Retinal pigment epithelial cell (primary cell): ENCODE results near the gene TEX22.

Experiments used
- DNase-seq: peaks from one replicate; pipeline ENCODE4 v3.0.0-alpha.2; 2010; ENCODE audit warnings: low read depth
- H3K4me3 ChIP-seq: 2 replicates; pipeline ENCODE4 v1.5.1; 2011; ENCODE audit warnings: mild to moderate bottlenecking, low read length, control low read depth, moderate library complexity
- TF ChIP-seq, protein P1 (sequence below): conservative IDR thresholded peaks from 2 replicates; pipeline ENCODE4 v1.5.1; 2011; ENCODE audit warnings: low read depth, low read length, control low read depth, inconsistent platforms

The TEX22 gene

DNA sequence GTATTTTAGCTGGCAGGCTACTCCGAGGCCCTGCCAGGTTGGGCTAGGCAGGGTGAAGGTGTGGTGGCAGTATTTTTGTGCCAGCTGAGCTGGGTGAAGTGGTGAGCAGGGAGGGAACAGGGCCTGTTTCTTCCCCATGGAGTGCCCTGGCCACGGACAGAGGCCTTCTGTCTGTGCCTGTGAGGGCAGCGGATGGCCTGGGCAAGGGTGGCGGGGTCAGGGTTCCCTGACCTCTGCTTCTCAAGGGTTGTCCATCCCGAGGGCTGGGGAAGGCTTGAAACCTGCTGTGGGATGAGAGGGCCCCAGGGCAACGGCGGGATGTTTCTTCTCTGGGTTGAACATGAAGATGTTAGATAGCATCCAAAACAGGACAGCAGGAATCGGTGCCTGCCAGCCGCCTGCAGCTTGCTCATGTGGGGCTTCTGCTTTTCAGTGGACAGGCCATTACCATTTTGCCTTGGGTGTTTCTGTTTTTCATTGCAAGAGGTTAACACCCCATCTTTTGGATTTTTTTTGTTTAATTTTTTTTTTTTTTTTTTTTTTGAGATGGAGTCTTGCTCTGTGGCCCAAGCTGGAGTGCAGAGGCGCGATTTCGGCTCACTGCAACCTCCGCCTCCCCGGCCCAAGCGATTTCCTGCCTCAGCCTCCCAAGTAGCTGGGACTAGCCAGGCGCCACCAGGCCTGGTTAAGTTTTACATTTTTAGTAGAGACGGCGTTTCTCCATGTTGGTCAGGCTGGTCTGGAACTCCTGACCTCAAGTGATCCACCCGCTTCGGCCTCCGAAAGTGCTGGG, 24.6 kb downstream of the TEX22 start:
- DNase-seq = no peak
- TF ChIP-seq, protein P1, sequence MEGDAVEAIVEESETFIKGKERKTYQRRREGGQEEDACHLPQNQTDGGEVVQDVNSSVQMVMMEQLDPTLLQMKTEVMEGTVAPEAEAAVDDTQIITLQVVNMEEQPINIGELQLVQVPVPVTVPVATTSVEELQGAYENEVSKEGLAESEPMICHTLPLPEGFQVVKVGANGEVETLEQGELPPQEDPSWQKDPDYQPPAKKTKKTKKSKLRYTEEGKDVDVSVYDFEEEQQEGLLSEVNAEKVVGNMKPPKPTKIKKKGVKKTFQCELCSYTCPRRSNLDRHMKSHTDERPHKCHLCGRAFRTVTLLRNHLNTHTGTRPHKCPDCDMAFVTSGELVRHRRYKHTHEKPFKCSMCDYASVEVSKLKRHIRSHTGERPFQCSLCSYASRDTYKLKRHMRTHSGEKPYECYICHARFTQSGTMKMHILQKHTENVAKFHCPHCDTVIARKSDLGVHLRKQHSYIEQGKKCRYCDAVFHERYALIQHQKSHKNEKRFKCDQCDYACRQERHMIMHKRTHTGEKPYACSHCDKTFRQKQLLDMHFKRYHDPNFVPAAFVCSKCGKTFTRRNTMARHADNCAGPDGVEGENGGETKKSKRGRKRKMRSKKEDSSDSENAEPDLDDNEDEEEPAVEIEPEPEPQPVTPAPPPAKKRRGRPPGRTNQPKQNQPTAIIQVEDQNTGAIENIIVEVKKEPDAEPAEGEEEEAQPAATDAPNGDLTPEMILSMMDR = no peak
- H3K4me3 ChIP-seq = no peak overlapping the region

DNA sequence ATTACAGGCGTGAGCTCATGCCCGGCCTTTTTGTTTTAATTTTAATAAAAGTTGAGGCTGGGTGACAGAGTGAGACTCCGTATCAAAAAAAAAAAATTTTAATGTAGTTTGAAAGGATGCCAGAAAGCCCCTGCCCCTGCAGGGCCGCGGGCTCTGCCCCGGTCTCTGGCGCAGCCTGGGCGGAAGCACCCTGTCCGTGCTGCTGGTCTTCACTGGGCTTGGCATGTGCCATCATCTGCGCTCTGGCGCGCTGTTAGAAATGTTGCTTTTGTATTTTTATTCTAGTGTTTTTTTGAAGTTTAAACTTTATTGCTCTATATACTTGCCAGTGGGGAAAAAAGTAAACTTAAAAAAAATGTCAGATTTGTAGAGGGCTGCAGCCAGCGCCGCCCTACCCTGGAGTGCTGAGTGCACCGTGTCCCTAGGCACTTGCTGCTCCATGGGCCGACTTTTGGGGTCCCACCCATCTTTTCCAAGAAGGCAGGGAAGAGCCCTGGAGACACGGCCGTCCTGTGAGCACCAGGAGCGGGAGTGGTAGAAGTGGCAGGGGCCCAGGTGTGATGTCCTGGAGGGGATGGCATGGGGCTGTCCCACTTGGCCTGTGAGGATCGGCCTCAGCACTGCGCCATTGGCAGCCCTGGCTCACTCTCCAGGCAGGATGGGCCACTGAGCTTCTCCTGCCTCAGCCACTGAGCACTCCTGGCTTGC, 25.3 kb downstream of the TEX22 start:
- DNase-seq = no peak
- H3K4me3 ChIP-seq = no peak overlapping the region
- TF ChIP-seq, protein P1 = no peak

DNA sequence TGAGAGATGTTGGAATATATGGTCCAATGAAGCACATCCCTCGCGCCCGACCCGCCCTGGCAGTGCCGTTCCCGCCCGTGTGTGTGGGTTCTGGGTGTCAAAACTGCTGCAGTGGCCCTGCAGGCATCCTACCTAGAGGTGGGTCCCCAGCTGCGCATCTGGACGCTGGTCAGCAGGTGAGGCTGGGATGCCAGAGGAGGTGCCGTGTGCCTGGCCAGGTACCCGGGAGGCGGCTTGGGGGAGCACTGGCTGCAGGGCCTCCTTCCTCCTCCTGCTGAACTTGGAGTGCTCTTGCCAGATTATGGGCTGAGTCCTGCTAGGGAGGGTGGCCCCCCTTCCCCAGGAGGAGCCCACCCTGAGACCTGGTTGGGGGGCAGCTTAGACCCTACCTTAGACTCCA, 26.5 kb downstream of the TEX22 start:
- TF ChIP-seq, protein P1 = no peak
- no peak for DNase-seq
- H3K4me3 ChIP-seq = no peak overlapping the region

DNA sequence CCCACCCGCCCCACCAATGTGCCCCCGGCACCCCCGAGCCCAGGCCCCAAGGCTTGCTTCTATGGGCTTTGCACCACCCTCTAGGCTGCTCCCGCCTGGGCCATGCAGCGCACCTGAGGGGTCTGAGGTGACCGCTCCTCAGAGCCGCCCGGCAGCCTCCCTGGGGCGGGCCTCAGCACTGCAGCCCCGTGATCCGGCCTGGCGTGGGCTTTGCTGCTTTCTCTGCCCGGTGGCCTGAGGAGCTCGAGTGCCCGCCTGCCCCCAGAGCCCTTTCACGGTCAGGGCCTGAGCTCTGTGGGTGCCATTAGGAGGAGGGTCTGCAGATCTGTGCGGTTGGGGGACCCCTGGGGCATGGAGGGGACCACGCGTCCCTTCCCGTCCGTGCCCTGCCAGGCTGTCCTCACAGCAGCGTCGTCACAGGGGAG, 27.5 kb downstream of the TEX22 start:
- DNase-seq = no peak
- TF ChIP-seq, protein P1 = no peak
- no peak overlapping the region for H3K4me3 ChIP-seq

DNA sequence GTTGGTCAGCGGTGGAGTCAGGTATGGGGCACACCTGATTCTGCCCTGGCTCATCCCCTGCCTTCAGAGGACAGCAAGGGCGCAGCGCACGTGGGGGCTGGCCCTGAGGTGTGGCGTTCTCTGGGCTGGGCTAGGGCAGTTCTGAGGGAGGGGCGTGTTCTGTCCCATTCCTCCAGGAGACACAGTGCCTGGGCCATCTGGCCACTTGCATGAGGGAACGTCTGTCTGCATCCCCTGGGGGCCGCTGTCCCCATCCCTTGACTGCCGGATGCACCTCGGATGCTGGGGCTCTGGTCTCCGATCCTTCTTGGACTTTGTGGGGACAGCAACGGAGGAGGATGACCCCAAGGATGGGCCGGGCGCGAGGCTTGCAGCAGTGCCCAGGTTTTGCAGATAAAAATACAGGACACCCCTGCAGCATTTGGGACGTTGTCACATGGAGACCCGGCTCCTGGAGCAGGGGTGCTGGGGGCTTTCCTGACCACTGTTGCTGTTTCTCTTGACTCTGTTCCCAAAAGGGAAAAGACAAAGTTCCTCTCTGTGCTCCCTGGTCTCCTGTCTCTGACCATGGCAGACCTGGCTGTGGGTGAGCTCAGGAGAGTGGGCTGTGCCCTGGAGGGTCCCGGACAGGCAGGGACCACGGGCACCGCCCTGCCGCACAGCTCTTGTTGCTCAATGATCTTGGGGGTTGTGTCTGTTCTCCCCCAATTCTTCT, 28.2 kb downstream of the TEX22 start:
- TF ChIP-seq, protein P1 = no peak
- H3K4me3 ChIP-seq = no peak overlapping the region
- DNase-seq = no peak

DNA sequence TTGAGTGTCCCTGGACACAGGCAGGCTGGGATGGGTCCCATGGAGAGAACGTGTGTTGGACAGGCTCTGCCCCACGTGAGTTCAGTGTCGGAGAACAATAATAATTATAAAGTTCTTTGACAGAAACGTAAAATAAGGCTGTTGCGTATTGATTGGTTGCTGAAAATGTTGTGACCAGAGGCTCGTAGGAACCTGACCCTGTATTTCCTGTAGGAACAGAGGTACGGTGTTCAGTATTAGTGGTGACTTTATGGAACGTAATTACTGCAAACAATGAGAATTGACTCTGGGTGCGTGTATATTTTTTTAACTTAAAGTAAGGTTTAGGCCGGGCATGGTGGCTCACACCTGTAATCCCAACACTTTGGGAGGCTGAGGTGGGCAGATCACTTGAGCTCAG, 29.1 kb downstream of the TEX22 start:
- H3K4me3 ChIP-seq = no peak overlapping the region
- DNase-seq = no peak
- TF ChIP-seq, protein P1 = no peak
